ENCODE results near the gene CASTOR1.
A peak's percentile ranks its signal among the peaks of the same experiment; 100 is the strongest.

Gene CASTOR1

GRCh38 chr22:30310881-30311771 is 21.8 kb upstream of the CASTOR1 start:
- H3K4me3 ChIP-seq (ENCODE audit: low read length): peak overlapping the region; percentile 3; the same call in 1 of the 2 replicates
- TF ChIP-seq ZNF274 (IDR thresholded peaks at IDR 0.05; ENCODE audit: low read depth, low read length): no peak

GRCh38 chr22:30309951-30310741 is 20.8 kb upstream of the CASTOR1 start:
- TF ChIP-seq ZNF274 (IDR thresholded peaks at IDR 0.05; ENCODE audit: low read depth, low read length): no peak
- H3K4me3 ChIP-seq (ENCODE audit: low read length): peak overlapping the region; percentile 3; the same call in 1 of the 2 replicates

GRCh38 chr22:30308518-30309230 is 19.4 kb upstream of the CASTOR1 start:
- no peak for TF ChIP-seq ZNF274 (IDR thresholded peaks at IDR 0.05; ENCODE audit: low read depth, low read length)
- H3K4me3 ChIP-seq (ENCODE audit: low read length): no peak overlapping the region

- H3K4me3 ChIP-seq (ENCODE audit: low read length): no peak overlapping the region
- TF ChIP-seq ZNF274 (IDR thresholded peaks at IDR 0.05; ENCODE audit: low read depth, low read length): no peak
Observed at GRCh38 chr22:30308093-30308492, 18.8 kb upstream of the CASTOR1 start.

- TF ChIP-seq ZNF274 (IDR thresholded peaks at IDR 0.05; ENCODE audit: low read depth, low read length): no peak
- H3K4me3 ChIP-seq (ENCODE audit: low read length): no peak overlapping the region; the same call in 1 of the 2 replicates
Observed at GRCh38 chr22:30307041-30307574, 17.8 kb upstream of the CASTOR1 start.

- TF ChIP-seq ZNF274 (IDR thresholded peaks at IDR 0.05; ENCODE audit: low read depth, low read length): no peak
- H3K4me3 ChIP-seq (ENCODE audit: low read length): no peak overlapping the region; the same call in 1 of the 2 replicates
Observed at GRCh38 chr22:30306627-30307011, 17.3 kb upstream of the CASTOR1 start.

GRCh38 chr22:30305906-30306626 is 16.8 kb upstream of the CASTOR1 start:
- no peak for TF ChIP-seq ZNF274 (IDR thresholded peaks at IDR 0.05; ENCODE audit: low read depth, low read length)
- peak overlapping the region; percentile 56; the same call in 1 of the 2 replicates for H3K4me3 ChIP-seq (ENCODE audit: low read length)

- no peak for TF ChIP-seq ZNF274 (IDR thresholded peaks at IDR 0.05; ENCODE audit: low read depth, low read length)
- peak overlapping the region; percentile 56; the same call in 1 of the 2 replicates for H3K4me3 ChIP-seq (ENCODE audit: low read length)
Observed at GRCh38 chr22:30305519-30305905, 16.2 kb upstream of the CASTOR1 start.

- H3K4me3 ChIP-seq (ENCODE audit: low read length): peak overlapping the region; percentile 35; the same call in 1 of the 2 replicates
- no peak for TF ChIP-seq ZNF274 (IDR thresholded peaks at IDR 0.05; ENCODE audit: low read depth, low read length)
Observed at GRCh38 chr22:30304495-30305244, 15.4 kb upstream of the CASTOR1 start.

GRCh38 chr22:30302810-30303138 is 13.5 kb upstream of the CASTOR1 start:
- no peak overlapping the region for H3K4me3 ChIP-seq (ENCODE audit: low read length)
- no peak for TF ChIP-seq ZNF274 (IDR thresholded peaks at IDR 0.05; ENCODE audit: low read depth, low read length)

- no peak for TF ChIP-seq ZNF274 (IDR thresholded peaks at IDR 0.05; ENCODE audit: low read depth, low read length)
- no peak overlapping the region for H3K4me3 ChIP-seq (ENCODE audit: low read length)
Observed at GRCh38 chr22:30301995-30302809, 12.9 kb upstream of the CASTOR1 start.

- TF ChIP-seq ZNF274 (IDR thresholded peaks at IDR 0.05; ENCODE audit: low read depth, low read length): no peak
- no peak overlapping the region for H3K4me3 ChIP-seq (ENCODE audit: low read length)
Observed at GRCh38 chr22:30299322-30299721, 10.0 kb upstream of the CASTOR1 start.
